NCI-H2081 (cell line): ENCODE results near the gene PWWP2A.
A peak's percentile ranks its signal among the peaks of the same experiment; 100 is the strongest.
"Not testable (repeated sequence)": the region's sequence is repeated elsewhere in the genome, so short reads cannot be mapped to it uniquely, and the experiment has no call there.

ENCODE experiments used
- DNase-seq, 2 experiments: peaks; one replicate each; lab custom pipeline; 2025; lab: John Stamatoyannopoulos, UW

The PWWP2A gene

GRCh38 chr5:160119142-160119904 lies at the start of gene PWWP2A:
Gene PWWP2A (minus strand): TSS chr5:160119450. CDS start chr5:160119388, 62 bp downstream.
- DNase-seq, result peak; percentile 99 to 100

GRCh38 chr5:160167624-160168165 lies 48.4 kb upstream of the PWWP2A start:
- DNase-seq, result no peak

DNA sequence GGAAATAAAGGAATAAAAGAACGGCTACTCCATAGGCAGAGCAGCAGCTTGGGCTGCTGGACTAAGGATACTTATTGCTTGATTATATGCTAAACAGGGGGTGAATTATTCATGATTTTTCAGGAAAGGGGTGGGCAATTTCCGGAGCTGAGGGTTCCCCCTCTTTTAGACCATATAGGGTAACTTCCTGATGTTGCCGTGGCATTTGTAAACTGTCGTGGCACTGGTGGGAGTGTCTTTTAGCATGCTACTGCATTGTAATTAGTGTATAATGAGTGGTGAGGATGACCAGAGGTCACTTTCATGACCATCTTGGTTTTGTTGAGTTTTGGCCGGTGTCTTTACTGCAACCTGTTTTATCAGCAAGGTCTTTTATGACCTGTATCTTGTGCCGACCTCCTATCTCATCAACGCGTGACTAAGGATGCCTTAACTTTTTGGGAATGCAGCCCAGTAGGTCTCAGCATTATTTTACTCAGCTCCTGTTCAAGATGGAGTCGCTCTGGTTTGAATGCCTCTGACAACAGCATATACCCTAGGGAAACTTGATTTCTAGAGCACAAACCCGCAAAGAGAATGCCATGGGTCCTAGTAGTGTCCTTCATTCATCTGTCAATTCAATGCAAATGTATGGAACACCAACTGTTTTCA lies 47.8 kb upstream of the PWWP2A start:
- no peak for DNase-seq

DNA sequence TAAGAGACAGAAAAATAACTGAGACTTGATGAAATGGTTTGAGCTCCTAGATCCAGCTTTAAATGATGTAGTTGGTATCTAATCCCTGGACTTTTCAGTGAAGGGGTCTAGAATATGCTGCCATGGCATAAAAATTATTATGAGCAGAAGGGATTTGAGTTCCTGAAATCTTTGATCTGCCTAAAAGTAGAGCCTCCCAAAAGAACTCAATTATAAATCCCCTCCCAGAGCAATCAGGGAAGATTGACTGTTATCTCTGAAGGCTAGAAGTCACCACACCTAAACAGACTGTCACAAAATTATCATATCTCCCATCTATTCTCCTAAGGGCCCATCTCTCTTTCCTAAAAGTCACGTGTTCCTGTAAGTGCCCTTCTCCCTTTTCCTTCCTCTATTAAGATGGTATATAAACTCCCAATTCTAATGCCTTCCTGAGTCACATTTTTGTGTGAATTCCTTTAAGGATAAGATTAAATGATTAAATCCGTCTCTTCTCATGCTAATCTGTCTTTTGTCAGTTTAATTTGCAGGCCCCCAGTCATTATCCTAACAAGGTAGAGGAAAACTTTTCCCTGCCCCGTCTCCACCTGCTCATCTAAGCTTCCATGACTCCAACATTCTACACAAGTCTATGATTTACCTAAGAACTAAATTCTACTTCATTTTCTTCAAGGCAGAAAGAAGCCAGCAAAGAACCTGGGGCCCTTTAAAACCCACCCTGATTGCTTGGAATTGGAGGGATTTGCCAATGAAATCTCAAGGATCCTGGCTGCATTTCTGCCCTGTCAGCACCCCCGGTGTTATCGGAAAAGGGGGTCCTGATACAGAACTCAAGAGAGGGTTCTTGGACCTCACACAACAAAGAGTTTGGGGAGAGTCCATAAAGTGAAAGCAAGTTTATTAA lies 47.1 kb upstream of the PWWP2A start:
- DNase-seq, result no peak

DNA sequence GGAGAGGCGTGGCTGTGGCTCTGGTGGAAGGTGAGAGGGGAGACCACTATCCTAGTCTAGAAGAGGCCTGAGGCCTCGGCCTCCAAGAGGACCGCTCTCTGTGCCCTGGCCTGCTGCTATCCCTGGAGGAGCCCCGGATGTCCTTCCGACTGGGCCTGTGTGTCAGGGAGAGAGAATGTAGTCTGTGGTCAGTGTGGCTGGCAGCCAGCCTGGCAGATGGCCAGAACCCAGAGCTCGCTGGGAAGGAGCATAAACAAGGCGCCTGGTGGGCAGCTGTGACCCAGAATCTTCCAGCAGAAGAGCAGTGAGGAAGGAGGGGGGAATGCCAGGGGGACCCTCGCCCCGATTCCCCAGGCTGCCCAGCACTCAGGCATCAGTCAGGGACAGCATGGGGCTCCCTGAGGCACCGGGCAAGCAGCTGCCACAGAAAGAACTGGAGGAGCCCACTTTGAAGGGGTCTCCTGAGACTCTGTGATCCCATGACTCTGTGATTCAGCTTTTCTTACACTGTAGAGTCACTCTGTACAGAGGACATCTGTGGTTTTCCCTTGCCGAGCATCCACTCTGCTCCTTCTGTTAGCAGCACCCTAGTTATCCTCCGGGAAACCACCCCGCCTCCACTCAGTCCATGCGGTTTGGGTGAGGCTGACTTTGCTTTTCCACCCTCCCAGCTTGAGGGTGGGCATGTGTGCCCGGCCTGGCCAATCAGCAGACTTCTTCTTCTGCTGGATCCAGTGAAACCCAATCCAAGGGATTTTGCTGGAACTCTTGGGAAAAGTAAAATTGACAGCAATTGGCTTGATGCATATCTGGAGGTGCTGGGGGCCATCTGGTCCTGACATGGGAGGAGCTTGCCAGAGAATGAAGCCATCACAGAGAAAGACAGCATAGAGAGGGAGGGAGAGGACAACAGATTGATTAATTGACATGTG lies 46.2 kb upstream of the PWWP2A start:
- DNase-seq, result peak in 1 of 2 experiments; percentile 3

DNA sequence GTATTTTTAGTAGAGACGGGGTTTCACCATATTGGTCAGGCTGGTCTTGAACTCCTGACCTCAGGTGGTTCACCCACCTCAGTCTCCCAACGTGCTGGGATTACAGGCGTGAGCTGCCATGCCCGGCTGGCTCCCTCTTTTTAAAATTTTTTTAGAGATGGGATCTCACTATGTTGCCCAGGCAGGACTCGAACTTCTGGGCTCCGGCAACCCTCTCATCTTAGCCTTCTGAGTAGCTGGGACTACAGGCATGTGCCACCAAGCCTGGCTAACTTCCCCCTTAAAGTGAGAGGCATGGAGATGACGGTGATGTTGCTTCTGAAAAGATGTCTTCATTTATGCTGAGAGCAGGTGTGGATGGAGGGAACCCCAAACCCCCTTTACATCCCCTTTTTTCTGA lies 43.7 kb upstream of the PWWP2A start:
- no peak for DNase-seq

GRCh38 chr5:160161626-160162025 lies 42.4 kb upstream of the PWWP2A start:
- DNase-seq, result no peak

- DNase-seq, result not testable (repeated sequence)
Observed at GRCh38 chr5:160160875-160161274, 41.6 kb upstream of the PWWP2A start.

- DNase-seq, result peak; percentile 88 to 92
Observed at GRCh38 chr5:160159991-160160792, 40.9 kb upstream of the PWWP2A start.

DNA sequence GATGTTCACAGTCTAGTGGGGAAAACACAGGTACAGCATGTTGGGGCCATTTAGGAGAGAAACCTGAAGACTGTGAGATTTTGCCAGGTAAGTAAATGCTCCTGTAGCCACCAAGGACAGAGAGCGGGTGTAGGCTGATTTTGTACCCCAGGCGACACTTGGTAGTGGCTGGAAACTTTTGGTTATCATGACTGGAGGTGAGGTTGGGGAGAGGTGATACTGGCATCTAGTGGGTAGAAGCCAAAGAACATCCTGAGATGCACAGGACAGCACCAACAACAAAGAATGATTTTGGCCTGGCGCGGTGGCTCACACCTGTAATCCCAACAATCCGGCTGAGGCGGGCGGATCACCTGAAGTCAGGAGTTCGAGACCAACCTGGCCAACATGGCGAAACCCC lies 38.8 kb upstream of the PWWP2A start:
- DNase-seq, result no peak

DNA sequence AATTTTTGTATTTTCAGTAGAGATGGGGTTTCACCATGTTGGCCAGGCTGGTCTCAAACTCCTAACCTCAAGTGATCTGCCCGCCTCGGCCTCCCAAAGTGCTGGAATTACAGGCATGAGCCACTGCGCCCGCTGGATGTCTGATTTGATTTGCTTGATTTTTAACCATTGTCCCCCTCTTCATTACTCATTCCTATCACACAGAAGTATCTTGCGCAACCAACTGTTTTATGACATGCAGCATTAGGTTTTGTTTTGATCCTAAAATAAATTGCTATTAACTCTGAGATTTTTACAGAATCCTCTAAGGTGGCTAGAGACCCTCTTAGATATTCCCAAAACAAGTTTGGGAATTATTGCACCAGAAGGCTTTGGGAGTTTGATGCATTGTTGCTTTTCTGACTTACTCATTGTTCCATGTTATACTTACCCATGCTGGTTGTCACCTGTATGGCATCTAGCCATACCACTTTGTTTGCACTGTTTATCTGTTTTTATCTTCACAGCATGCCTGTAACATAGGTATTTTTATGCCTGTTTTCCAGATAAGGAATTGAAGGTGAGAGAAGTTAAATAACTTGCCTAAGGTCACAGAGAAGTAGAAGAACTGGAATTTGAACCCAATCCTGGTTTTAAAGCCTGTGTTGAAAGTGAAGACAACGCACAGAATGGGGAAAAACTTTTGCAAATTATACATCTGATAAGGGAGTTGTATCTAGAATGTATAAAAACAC lies 35.9 kb upstream of the PWWP2A start:
- DNase-seq, result no peak

GRCh38 chr5:160152901-160153300 lies 33.7 kb upstream of the PWWP2A start:
- no peak for DNase-seq

- no peak for DNase-seq
Observed at GRCh38 chr5:160152287-160152686, 33.0 kb upstream of the PWWP2A start.

DNA sequence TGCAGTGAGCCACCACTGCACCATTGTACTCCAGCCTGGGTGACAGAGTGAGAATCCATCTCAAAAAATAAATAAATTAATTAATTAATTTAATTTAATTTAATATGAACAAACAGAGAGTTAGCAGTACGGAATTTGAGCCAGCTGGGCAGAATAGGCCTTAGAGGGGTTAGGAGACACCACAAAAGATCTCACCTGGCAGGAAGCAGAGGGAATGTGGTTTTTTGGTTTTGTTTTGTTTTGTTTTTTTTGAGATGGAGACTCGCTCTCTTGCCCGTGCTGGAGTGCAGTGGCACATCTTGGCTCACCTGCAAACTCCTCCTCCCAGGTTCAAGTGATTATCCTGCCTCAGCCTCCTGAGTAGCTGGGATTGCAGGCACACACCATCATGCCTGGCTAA lies 31.8 kb upstream of the PWWP2A start:
- no peak for DNase-seq

DNA sequence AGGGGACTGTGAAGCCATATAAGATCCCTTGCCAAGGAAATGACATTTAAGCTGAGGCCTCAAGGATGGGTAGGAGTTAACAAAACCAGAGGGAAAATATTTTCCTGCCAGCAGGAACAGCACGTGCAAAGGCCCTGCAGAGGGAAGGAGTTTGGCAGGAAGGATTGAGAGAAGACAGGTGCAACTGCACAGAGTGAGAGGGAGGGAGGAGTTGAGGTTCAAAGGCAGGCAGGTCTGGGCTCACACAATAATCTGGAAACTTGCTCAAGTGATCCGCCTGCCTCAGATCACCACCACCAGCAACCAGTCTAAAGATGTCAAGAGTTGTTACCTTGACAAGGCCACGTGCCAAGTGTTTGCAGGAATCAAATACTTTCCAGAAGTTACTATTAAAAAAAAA lies 31.1 kb upstream of the PWWP2A start:
- DNase-seq, result no peak

DNA sequence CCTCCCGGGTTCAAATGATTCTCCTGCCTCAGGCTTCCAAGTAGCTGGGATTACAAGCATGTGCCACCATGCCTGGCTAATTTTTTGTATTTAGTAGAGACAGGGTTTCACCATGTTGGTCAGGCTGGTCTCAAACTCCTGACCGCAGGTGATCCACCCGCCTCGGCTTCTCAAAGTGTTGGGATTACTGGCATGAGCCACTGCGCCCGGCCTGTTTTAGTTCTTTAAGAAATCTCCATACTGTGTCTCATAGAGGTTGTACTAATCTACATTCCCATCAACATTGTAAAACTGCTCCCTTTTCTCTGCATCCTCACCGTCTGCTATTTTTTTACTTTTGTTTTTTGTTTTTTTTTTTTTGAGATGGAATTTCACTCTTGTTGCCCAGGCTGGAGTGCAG lies 25.2 kb upstream of the PWWP2A start:
- DNase-seq, result not testable (repeated sequence)

- DNase-seq, result no peak
Observed at GRCh38 chr5:160134332-160134731, 15.1 kb upstream of the PWWP2A start.

GRCh38 chr5:160133918-160134304 lies 14.7 kb upstream of the PWWP2A start:
- no peak for DNase-seq

DNA sequence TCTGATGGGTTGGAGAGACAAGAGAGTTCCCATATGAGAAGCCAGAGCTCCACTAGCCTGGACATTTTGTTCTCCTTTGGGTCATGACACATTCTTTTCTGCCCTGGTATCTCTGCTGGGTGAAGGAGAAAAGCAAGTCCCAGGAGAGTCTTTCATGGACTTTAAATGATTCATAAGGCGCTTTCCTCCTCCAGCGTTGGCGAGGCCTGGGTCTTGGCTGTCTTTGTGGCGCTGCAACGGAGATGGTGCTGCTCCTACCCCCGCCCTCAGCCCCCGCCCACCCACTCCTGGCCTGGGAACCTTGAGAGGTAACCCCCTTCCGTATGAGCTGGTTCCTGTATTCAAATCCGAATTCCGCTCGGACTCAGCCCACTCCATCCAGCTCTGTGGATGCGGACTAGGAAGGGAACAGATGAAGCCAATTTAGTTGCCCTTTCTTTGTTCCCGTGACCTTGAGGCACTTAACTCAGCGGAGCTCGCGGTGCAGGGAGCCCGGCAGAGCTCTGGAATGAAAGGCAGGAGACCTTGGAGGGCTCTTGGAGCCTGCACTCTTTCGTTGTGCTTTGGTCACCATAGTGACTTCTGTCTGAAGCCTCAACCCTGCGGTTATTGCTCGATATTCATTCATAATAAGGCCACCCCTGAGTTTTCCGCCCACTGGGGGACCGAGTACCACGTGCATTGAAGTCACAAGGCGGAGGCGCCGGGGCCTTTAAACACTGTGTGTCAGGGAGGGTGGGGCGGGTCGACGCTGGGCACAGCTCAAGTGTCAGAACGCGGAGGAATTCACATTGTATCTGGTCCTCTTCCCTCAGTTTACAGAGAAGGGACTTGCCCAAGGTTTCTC lies 14.0 kb upstream of the PWWP2A start:
- DNase-seq, result no peak
